Jurkat, Clone E6-1 (cell line): ENCODE data around the gene PACS2.

Source experiments
- DNase-seq: peaks from one replicate; pipeline ENCODE4 v3.0.0-alpha.2; 2011; ENCODE audit warnings: low read depth, low spot score
- H3K4me3 ChIP-seq: 2 replicates; pipeline ENCODE4 v1.5.1; 2011; ENCODE audit warnings: mild to moderate bottlenecking, low read length, control low read depth, moderate library complexity

The PACS2 gene

DNA sequence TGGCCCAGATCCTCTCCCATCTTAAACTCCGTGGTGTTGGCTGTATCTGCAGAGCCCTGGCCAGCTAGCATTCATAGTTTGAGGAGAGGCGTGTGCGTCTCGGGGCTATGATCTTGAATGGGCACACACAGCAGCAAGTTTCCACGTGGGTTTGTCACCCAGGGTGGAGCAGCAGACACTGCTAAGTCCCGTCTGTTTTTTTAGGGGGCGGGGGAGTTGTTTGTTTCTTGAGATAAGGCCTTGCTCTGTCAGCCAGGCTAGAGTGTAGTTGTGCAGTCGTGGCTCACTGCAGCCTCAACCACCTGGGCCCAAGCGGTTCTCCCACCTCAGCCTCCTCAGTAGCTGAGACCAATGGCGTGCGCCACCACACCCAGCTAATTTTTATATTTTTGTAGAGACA lies 63.7 kb downstream of the PACS2 start:
- no peak overlapping the region for H3K4me3 ChIP-seq
- no peak for DNase-seq

- H3K4me3 ChIP-seq: no peak overlapping the region
- no peak for DNase-seq
These were observed 64.5 kb downstream of the PACS2 start for GRCh38 chr14:105378873-105379685.

- DNase-seq: no peak
- no peak overlapping the region for H3K4me3 ChIP-seq
These were observed 65.4 kb downstream of the PACS2 start for GRCh38 chr14:105379946-105380345.

- no peak overlapping the region for H3K4me3 ChIP-seq
- DNase-seq: no peak
These were observed 66.2 kb downstream of the PACS2 start for GRCh38 chr14:105380756-105381155.

DNA sequence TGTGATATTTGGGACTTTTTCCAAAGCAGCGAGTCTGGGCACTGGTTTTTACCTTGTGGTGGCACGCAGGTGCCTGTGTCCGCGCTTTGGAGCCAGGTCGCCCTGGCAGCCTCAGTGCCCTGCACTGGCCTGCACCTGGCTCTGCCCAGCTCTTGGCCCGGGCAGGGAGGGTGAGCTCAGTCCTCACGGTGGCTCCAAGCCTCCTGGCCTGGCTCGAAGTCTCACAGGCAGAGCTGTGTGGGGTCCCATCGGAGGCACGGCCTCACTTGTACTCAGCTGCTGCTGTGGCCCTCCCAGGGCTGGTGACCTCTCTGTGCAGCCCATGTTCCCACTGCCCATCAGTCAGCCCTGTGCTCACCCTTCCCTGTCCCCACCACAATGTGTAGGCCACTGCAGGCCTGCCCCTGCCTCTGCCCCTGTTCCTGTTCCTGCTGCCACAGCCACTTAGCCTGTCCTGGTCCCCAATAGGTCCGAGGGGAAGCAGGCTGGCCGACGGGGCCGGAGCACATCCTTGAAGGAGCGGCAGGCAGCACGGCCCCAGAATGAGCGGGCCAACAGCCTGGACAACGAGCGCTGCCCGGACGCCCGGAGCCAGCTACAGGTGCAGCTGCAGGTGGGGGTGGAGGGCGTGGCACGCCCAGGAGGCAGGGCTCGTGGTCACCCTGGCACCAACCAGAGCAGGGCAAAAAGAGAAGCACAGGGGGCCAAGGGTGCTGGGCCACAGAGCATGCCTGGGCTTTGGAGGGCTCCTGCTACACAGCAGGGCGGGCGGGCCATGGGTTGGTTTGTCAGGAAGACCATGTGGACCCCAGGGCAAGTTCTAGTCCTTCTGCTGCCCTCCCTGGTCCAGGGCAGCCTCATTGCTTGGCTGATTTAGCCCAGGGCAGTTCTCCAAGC lies 67.1 kb downstream of the PACS2 start:
- DNase-seq: no peak
- H3K4me3 ChIP-seq: no peak overlapping the region

GRCh38 chr14:105382343-105383082 lies 68.0 kb downstream of the PACS2 start:
- DNase-seq: no peak
- H3K4me3 ChIP-seq: no peak overlapping the region

DNA sequence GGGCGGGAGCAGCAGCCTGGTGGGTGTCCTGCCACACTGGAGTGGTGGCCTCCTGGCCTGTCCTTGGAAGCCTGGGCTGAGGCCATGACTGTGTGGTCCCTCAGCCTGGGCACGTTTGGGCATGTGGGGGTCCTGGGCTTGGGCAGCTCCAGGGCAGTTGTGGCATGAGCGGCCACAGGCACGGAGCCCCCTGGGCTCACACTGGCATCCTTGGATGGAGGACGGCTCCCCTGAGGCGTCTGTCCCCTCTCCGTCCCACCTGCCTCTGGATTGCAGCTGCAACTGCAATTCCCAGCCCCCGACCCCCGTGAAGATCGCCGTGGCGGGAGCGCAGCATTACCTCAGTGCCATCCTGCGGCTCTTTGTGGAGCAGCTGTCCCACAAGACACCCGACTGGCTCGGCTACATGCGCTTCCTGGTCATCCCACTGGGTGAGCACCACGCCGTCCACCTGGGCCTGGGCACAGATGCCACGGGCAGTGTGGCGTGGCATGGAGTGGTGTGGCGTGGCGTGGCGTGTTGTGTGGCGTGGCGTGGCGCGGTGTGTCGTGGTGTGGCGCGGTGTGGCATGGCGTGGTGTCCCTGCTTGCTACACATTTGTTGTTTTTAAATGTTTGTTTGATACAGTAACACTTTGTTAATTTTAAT lies 68.7 kb downstream of the PACS2 start:
- no peak for DNase-seq
- H3K4me3 ChIP-seq: no peak overlapping the region

DNA sequence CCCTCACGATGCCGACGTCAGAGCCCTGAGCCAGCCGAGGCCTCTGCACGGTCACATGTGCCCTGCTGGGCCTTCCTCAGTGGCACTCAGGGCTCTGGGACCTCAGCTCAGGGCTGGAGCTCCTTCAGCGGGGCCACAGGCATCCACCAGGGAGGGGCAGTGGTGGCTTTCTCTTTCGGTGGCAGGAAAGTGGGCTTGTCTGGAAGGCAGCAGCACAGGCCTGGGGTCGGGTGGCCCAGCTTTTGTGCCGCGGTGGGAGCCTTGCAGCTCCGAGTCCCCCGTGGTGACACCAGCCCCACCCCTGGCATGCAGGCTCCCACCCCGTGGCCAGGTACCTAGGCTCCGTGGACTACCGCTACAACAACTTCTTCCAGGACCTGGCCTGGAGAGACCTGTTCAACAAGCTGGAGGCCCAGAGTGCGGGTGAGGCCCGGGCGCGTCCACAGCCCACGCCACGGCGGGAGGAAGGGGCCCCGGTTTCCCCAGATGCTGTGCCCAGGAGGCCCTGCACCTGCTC lies 69.6 kb downstream of the PACS2 start:
- DNase-seq: no peak

DNA sequence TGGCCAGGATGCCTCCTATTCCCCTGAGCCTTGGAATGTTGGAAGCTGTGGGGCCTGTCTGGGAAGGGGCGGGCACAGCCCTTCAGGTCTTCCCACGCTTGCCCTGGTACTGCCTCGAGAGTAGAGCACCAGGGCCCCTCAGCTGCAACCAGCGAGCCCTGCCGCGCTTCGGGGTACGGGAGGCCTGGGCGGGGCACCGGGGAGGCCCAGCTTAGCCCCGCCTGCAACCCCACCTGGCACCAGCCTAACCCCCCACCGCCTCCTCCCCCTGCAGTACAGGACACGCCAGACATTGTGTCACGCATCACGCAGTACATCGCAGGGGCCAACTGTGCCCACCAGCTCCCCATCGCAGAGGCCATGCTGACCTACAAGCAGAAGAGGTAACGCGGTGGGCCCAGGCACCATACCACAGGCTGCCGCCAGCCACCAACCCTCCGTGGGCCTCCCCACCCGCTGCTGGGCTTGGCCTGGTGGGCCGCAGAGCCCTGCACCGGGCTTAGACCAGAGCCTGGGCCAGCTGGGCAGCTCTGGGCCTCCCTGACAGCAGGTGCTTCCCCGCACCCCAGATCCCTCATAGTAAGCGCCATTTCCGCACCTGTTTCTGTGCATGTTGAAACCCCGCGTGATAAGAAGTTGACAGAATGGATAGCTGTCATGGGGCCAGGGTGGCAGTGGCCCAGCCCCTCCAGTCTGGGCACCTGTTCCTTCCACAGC lies 70.2 kb downstream of the PACS2 start:
- no peak for DNase-seq
- no peak overlapping the region for H3K4me3 ChIP-seq

More for the DNA sequence above, 69.6 kb downstream of the PACS2 start:
- no peak overlapping the region for H3K4me3 ChIP-seq

DNA sequence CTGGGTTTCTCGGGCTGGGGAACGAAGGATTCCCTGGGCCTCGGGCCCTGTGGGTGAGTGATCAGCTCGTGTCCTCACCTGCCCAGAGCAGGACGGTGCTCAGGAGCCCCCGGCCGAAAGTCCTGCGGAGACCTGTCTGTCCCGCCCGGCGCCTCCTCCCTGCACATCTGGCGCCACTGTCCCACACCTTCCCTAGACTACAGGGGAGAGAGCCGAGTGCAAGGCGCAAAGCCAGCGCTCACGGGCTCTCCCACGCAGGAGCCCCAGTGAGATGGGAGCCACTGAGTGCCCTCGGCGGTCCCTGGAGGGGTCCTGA lies 70.7 kb downstream of the PACS2 start:
- DNase-seq: no peak
- no peak overlapping the region for H3K4me3 ChIP-seq

DNA sequence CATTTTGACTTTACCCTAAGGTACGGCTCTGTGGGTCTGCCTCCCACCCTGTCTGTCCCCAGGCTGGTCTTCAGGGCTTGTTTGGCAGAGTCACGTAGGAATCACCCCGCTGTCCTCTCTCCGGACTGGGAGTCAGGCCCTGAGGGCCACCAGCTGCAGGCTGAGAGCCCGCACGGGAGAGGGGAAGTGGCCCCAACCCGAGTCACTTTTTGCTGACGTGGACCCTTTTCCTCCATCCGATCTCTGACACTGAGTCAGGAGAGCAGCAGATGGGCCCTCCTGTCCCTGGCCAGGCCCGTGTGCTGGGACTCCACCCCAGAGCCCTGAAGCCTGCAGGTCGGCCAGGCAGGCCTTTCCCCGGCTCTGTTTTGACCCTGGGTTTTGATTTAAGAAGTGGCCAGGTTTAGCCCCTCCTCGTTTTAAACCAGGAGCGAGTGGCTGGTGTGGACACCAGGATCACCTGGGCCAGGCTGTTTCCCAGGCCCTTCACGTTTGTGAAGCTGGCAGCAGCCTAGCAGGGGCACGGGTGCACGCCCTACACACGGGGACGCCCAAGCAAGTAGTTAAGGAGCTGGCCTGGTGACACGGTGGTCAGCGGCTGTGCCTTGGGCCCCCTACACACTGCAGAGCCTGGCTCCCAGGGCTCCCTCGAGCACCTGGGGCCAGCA lies 71.3 kb downstream of the PACS2 start:
- no peak for DNase-seq
- H3K4me3 ChIP-seq: no peak overlapping the region

DNA sequence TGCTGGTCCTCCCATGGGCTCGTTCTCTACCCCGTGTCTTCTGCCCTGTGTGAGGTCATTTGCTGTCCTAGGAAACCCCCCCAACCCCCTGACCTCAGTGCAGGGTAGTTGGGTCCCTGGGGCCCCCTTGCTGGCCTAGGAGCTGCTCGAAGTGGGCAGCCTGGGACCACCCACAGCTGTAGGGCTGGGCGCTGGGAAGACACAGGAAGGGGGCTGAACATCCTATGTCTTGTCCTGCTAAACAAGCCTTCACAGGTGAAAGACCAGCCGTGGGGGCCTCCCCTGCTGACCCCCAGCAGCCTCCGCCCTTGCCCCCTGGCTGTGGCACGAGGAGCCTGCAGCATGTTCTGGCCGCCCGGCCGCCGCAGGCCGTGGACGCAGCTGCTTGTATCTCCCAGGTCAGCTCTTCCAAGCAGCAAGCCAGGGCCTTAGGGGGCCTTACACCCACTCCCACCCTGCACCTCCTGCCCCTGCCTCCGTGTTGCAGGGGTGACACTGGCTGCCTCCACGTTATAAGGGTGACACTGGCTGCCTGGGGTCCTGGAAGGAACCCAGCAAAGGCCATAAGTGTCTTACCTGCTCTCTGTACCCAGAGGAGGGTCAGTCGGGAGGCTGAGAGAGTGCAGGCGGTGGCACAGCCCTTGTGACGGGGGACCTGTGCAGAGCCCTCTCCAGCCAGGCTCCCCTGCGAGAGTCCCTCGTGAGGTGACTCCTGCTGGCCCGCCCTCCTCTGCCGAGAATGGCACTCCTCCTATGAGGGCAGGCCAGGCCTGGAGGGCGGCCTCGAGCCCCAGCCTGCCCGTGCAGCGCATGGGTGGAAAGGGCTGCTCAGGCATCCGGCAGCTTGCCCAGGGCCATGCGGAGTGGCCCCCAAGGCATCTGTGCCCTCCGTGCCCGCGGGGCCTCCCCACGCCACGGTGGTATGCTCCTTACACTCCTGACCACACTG lies 72.3 kb downstream of the PACS2 start:
- H3K4me3 ChIP-seq: no peak overlapping the region
- no peak for DNase-seq

DNA sequence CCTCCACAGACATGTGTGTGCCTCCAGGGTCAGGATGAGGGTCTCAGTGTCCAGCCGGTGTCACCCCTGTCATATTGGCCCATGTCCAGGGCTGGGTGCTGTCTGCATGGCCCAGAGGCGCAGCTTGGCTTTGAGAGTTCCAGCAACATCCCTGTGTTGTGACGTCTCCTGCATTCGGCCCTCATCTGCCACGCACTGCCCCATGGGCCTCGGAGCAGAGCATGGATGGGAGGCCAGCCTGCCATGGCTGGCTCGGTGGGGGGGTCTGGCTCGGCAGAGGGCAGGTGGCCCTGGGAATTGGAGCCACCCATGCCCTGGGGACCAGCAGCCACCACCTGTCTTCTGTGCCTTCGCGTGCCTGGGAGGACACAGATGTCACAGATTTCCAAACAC lies 73.0 kb downstream of the PACS2 start:
- no peak for DNase-seq

GRCh38 chr14:105388110-105388951 lies 73.8 kb downstream of the PACS2 start:
- DNase-seq: no peak

More for the DNA sequence above, 73.0 kb downstream of the PACS2 start:
- no peak overlapping the region for H3K4me3 ChIP-seq

GRCh38 chr14:105388976-105389375 lies 74.4 kb downstream of the PACS2 start:
- DNase-seq: no peak

More at GRCh38 chr14:105388110-105388951, 73.8 kb downstream of the PACS2 start:
- no peak overlapping the region for H3K4me3 ChIP-seq

GRCh38 chr14:105389534-105389933 lies 75.0 kb downstream of the PACS2 start:
- no peak for DNase-seq
- H3K4me3 ChIP-seq: no peak overlapping the region

More at GRCh38 chr14:105388976-105389375, 74.4 kb downstream of the PACS2 start:
- no peak overlapping the region for H3K4me3 ChIP-seq
